Loucy (cell line): Measurements from ENCODE around the gene SEPTIN6.

Source experiments
- CTCF ChIP-seq: fragments of 200-600 bp; sonication (generic); conservative IDR thresholded peaks from 2 replicates; pipeline ENCODE4 v1.5.1; 2014; ENCODE audit warnings: mild to moderate bottlenecking, antibody characterized with exemption, low read length
- EZH2phosphoT487 ChIP-seq: fragments of 200-600 bp; IDR thresholded peaks from 2 replicates; pipeline ENCODE4 v1.6.1; 2018; ENCODE audit warnings: antibody characterized with exemption, mild to moderate bottlenecking, moderate library complexity, borderline replicate concordance

- TF ChIP-seq CTCF (no peak), EZH2phosphoT487 (no peak)
Measured at GRCh38 chrX:119684916-119685224, 8.1 kb downstream of the SEPTIN6 start.
